Measurements from ENCODE around the gene SARS1.

Gene SARS1

GRCh38 chr1:109265016-109265415 is 51.3 kb downstream of the SARS1 start:
- 85 to 96% methylated on average over 3 of the region's 4 CpGs for WGBS, 2 experiments (ENCODE audit: insufficient coverage in 2 of 2)
- Histone ChIP-seq H3K4me1 (ENCODE audit: control insufficient read depth, insufficient read depth, low read length, poor library complexity, severe bottlenecking) (peaks cover 10% of the 10 kb centered on the region), H3K36me3 (ENCODE audit: control insufficient read depth, insufficient read depth, low read length) (peaks cover 10% of the 10 kb centered on the region), H3K27ac (ENCODE audit: low read depth, low read length, severe bottlenecking) (no peak overlapping the region), H3K4me3 (ENCODE audit: extremely low read depth, insufficient read depth, low read length, poor library complexity, severe bottlenecking) (no peak overlapping the region), H3K9me3 (ENCODE audit: control insufficient read depth, low read length) (no peaks in the 10 kb centered on the region)

GRCh38 chr1:109265741-109266330 is 52.1 kb downstream of the SARS1 start:
- peaks cover 10% of the 10 kb centered on the region for H3K36me3 ChIP-seq (ENCODE audit: control insufficient read depth, insufficient read depth, low read length)
- H3K27ac ChIP-seq (ENCODE audit: low read depth, low read length, severe bottlenecking) = no peak overlapping the region
- H3K9me3 ChIP-seq (ENCODE audit: control insufficient read depth, low read length) = no peaks in the 10 kb centered on the region
- H3K4me3 ChIP-seq (ENCODE audit: extremely low read depth, insufficient read depth, low read length, poor library complexity, severe bottlenecking) = no peak overlapping the region
- WGBS, 2 experiments (ENCODE audit: insufficient coverage in 2 of 2) = 90 to 94% methylated on average over 7 to 11 of the region's 13 CpGs
- peaks cover 4% of the 10 kb centered on the region for H3K4me1 ChIP-seq (ENCODE audit: control insufficient read depth, insufficient read depth, low read length, poor library complexity, severe bottlenecking)

DNA sequence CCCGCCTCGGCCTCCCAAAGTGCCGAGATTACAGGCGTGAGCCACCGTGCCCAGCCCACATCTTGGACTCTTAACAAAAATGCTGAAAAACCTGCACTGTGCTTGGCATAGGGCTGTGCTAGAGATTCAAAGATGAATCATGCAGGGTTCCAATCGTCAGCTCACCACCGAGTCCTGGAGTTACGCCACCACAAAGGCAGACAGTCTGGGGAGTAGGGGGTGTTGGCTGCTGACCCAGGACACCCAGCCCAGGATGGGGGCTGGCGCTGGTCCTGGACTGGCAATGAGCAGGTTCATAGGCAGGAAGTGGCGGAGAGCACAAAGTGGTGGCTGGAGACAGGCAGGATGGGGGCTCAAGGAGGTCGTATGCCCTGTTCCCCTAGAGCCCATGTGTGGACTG is 53.2 kb downstream of the SARS1 start:
- 91 to 96% methylated on average over 11 of the region's 11 CpGs for WGBS, 2 experiments (ENCODE audit: insufficient coverage in 2 of 2)
- Histone ChIP-seq H3K27ac (ENCODE audit: low read depth, low read length, severe bottlenecking) (no peak overlapping the region), H3K36me3 (ENCODE audit: control insufficient read depth, insufficient read depth, low read length) (peaks cover 10% of the 10 kb centered on the region), H3K4me3 (ENCODE audit: extremely low read depth, insufficient read depth, low read length, poor library complexity, severe bottlenecking) (no peak overlapping the region), H3K9me3 (ENCODE audit: control insufficient read depth, low read length) (no peaks in the 10 kb centered on the region), H3K4me1 (ENCODE audit: control insufficient read depth, insufficient read depth, low read length, poor library complexity, severe bottlenecking) (peaks cover 3% of the 10 kb centered on the region)

GRCh38 chr1:109267743-109268300 is 54.1 kb downstream of the SARS1 start:
- Histone ChIP-seq H3K9me3 (ENCODE audit: control insufficient read depth, low read length) (no peaks in the 10 kb centered on the region), H3K4me1 (ENCODE audit: control insufficient read depth, insufficient read depth, low read length, poor library complexity, severe bottlenecking) (peaks cover 3% of the 10 kb centered on the region), H3K36me3 (ENCODE audit: control insufficient read depth, insufficient read depth, low read length) (peaks cover 10% of the 10 kb centered on the region), H3K27ac (ENCODE audit: low read depth, low read length, severe bottlenecking) (no peak overlapping the region), H3K4me3 (ENCODE audit: extremely low read depth, insufficient read depth, low read length, poor library complexity, severe bottlenecking) (no peak overlapping the region)
- 95 to 96% methylated on average over 13 to 17 of the region's 17 CpGs for WGBS, 2 experiments (ENCODE audit: insufficient coverage in 2 of 2)

DNA sequence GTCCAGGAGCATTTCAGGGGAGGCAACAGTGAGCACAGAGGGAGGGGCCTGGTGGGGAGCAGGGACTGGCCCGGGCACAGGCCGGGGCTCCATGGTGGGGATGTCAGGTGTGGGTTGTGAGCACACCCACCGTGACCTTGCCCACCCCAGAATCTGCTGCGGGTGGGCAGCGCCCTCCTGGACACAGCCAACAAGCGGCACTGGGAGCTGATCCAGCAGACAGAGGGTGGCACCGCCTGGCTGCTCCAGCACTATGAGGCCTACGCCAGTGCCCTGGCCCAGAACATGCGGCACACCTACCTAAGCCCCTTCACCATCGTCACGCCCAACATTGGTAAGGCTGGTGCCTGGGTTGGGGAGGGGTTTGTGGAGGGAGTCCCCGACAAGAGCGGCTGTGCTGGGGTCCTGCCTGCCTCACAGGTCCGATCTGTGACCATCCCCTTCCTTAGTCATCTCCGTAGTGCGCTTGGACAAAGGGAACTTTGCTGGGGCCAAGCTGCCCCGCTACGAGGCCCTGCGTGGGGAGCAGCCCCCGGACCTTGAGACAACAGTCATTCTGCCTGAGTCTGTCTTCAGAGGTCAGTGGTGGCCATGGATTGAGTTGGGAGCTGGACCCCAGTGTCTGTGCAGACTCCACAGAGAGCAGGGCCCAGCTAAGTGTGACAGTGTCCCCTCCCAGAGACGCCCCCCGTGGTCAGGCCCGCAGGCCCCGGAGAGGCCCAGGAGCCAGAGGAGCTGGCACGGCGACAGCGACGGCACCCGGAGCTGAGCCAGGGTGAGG is 54.9 kb downstream of the SARS1 start:
- WGBS, 2 experiments (ENCODE audit: insufficient coverage in 2 of 2) = 95 to 99% methylated on average over 25 to 28 of the region's 29 CpGs

GRCh38 chr1:109269212-109269980 is 55.7 kb downstream of the SARS1 start:
- WGBS, 2 experiments (ENCODE audit: insufficient coverage in 2 of 2) = 92 to 97% methylated on average over 27 to 33 of the region's 33 CpGs
- Histone ChIP-seq H3K4me3 (ENCODE audit: extremely low read depth, insufficient read depth, low read length, poor library complexity, severe bottlenecking) (no peak overlapping the region), H3K36me3 (ENCODE audit: control insufficient read depth, insufficient read depth, low read length) (peaks cover 10% of the 10 kb centered on the region), H3K9me3 (ENCODE audit: control insufficient read depth, low read length) (no peaks in the 10 kb centered on the region), H3K27ac (ENCODE audit: low read depth, low read length, severe bottlenecking) (no peak overlapping the region), H3K4me1 (ENCODE audit: control insufficient read depth, insufficient read depth, low read length, poor library complexity, severe bottlenecking) (peaks cover 13% of the 10 kb centered on the region)

More for the DNA sequence above, 54.9 kb downstream of the SARS1 start:
- Histone ChIP-seq H3K4me1 (ENCODE audit: control insufficient read depth, insufficient read depth, low read length, poor library complexity, severe bottlenecking) (peaks cover 6% of the 10 kb centered on the region), H3K4me3 (ENCODE audit: extremely low read depth, insufficient read depth, low read length, poor library complexity, severe bottlenecking) (no peak overlapping the region), H3K9me3 (ENCODE audit: control insufficient read depth, low read length) (no peaks in the 10 kb centered on the region), H3K36me3 (ENCODE audit: control insufficient read depth, insufficient read depth, low read length) (peaks cover 10% of the 10 kb centered on the region), H3K27ac (ENCODE audit: low read depth, low read length, severe bottlenecking) (no peak overlapping the region)

GRCh38 chr1:109269981-109270622 is 56.4 kb downstream of the SARS1 start:
- Histone ChIP-seq H3K4me3 (ENCODE audit: extremely low read depth, insufficient read depth, low read length, poor library complexity, severe bottlenecking) (no peak overlapping the region), H3K9me3 (ENCODE audit: control insufficient read depth, low read length) (no peaks in the 10 kb centered on the region), H3K36me3 (ENCODE audit: control insufficient read depth, insufficient read depth, low read length) (peaks cover 5% of the 10 kb centered on the region), H3K27ac (ENCODE audit: low read depth, low read length, severe bottlenecking) (no peak overlapping the region), H3K4me1 (ENCODE audit: control insufficient read depth, insufficient read depth, low read length, poor library complexity, severe bottlenecking) (peaks cover 19% of the 10 kb centered on the region)
- 86 to 88% methylated on average over 17 of the region's 17 CpGs for WGBS, 2 experiments (ENCODE audit: insufficient coverage in 2 of 2)

GRCh38 chr1:109270623-109271317 is 57.1 kb downstream of the SARS1 start:
- Histone ChIP-seq H3K9me3 (ENCODE audit: control insufficient read depth, low read length) (no peaks in the 10 kb centered on the region), H3K27ac (ENCODE audit: low read depth, low read length, severe bottlenecking) (no peak overlapping the region), H3K4me1 (ENCODE audit: control insufficient read depth, insufficient read depth, low read length, poor library complexity, severe bottlenecking) (peaks cover 22% of the 10 kb centered on the region), H3K4me3 (ENCODE audit: extremely low read depth, insufficient read depth, low read length, poor library complexity, severe bottlenecking) (no peak overlapping the region), H3K36me3 (ENCODE audit: control insufficient read depth, insufficient read depth, low read length) (peaks cover 5% of the 10 kb centered on the region)
- 92 to 94% methylated on average over 15 to 16 of the region's 20 CpGs for WGBS, 2 experiments (ENCODE audit: insufficient coverage in 2 of 2)

DNA sequence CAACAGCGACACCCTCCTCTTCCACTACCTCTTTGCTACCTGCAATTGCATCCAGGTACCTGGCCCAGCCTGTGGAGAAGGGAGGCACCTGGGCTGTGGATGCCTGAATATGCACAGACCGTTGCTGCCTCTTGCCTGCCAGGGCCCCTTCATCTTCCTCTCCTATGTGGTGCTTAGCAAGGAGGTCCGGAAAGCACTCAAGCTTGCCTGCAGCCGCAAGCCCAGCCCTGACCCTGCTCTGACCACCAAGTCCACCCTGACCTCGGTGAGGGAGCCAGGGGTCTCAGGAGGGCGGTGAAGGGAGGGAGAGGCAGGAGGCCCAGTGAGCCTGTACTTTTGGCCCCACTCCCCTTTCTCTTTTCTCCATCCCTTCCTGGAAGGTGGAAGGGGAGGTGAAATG is 57.7 kb downstream of the SARS1 start:
- Histone ChIP-seq H3K4me1 (ENCODE audit: control insufficient read depth, insufficient read depth, low read length, poor library complexity, severe bottlenecking) (peaks cover 29% of the 10 kb centered on the region), H3K36me3 (ENCODE audit: control insufficient read depth, insufficient read depth, low read length) (peaks cover 5% of the 10 kb centered on the region), H3K4me3 (ENCODE audit: extremely low read depth, insufficient read depth, low read length, poor library complexity, severe bottlenecking) (no peak overlapping the region), H3K9me3 (ENCODE audit: control insufficient read depth, low read length) (no peaks in the 10 kb centered on the region), H3K27ac (ENCODE audit: low read depth, low read length, severe bottlenecking) (no peak overlapping the region)
- 70 to 87% methylated on average over 2 to 4 of the region's 6 CpGs for WGBS, 2 experiments (ENCODE audit: insufficient coverage in 2 of 2)

All from mesodermal cell (in vitro differentiated cells).